Sigmoid colon (tissue), 7 donors: ENCODE measurements around the gene CDCA3. TPM values are rescaled to one million over a fixed set of nuclear protein-coding genes. Genes with fewer than 3 reads are reported as not detected.
"Not testable (repeated sequence)": the region's sequence is repeated elsewhere in the genome, so short reads cannot be mapped to it uniquely, and the experiment has no call there.

Experiments
- DNase-seq: peaks from one replicate; pipeline ENCODE4 v3.0.0-alpha.2; 2019
- H3K27ac ChIP-seq, 4 donors: fragments of 200-600 bp; sonication (generic); one replicate each; pipeline ENCODE4 v1.5.1; 2016 to 2019; ENCODE audit warnings: mild to moderate bottlenecking in 1 of 4
- H3K27me3 ChIP-seq, 3 donors: fragments of 200-600 bp; sonication (generic); one replicate each; pipeline ENCODE4 v1.5.1; 2019; ENCODE audit warnings: mild to moderate bottlenecking in 1 of 3
- H3K36me3 ChIP-seq, 4 donors: fragments of 200-600 bp; sonication (generic); one replicate each; pipeline ENCODE4 v1.5.1; 2016 to 2019
- H3K4me1 ChIP-seq, 4 donors: fragments of 200-600 bp; sonication (generic); one replicate each; pipeline ENCODE4 v1.5.1; 2017 to 2019
- H3K4me3 ChIP-seq, 4 donors: fragments of 200-600 bp; sonication (generic); one replicate each; pipeline ENCODE4 v1.5.1; 2017 to 2019; ENCODE audit warnings: mild to moderate bottlenecking in 2 of 4, moderate library complexity in 1 of 4
- H3K9me3 ChIP-seq, 4 donors: fragments of 200-600 bp in 3 of 4; sonication (generic) in 3 of 4; one replicate each; pipeline versions ENCODE4 v1.5.1 to v1.6.1; 2013 to 2019
- CTCF ChIP-seq, 4 experiments: fragments of 450-650 bp in 3 of 4; fragments of 200-600 bp in 1 of 4; IDR thresholded peaks; one replicate each; pipeline ENCODE4 v1.5.1; 2016 to 2019; ENCODE audit warnings: antibody characterized with exemption in 4 of 4, mild to moderate bottlenecking in 3 of 4, moderate library complexity in 2 of 4
- EP300 ChIP-seq, 4 donors: sonication (generic); formaldehyde crosslinking; IDR thresholded peaks; one replicate each; pipeline ENCODE4 v1.6.1; 2017; ENCODE audit warnings: antibody characterized with exemption in 4 of 4
- POLR2A ChIP-seq, 2 donors: fragments of 450-650 bp; IDR thresholded peaks; one replicate each; pipeline ENCODE4 v1.6.1; 2016; ENCODE audit warnings: antibody characterized with exemption in 2 of 2, mild to moderate bottlenecking in 2 of 2, moderate library complexity in 2 of 2
- POLR2AphosphoS5 ChIP-seq, 4 donors: sonication (generic); formaldehyde crosslinking; IDR thresholded peaks; one replicate each; pipeline ENCODE4 v1.6.1; 2017; ENCODE audit warnings: antibody characterized with exemption in 4 of 4
- WGBS, 2 donors: extraction: QIAGEN DNeasy Blood & Tissue Kit; methylation state at CpG; one replicate each; pipeline ENCODE4 v1.1.7; 2013; 5-methylcytosine and 5-hydroxymethylcytosine counted together
- intact Hi-C: fragments of 100-400 bp; cut with DNase I; formaldehyde crosslinking; loops from one replicate; pipeline ENCODE4 v1.15.1; 2023
- polyA plus RNA-seq, 3 donors: library from polyadenylated mRNA; stranded (reverse); fragments of 200-250 nt; gene quantifications; one replicate each; pipeline ENCODE4 v1.2.3, GENCODE V29; 2013
- total RNA-seq, 4 donors: library from RNA; depleted of rRNA; stranded (reverse); fragments of >200 nt; gene quantifications; one replicate each; pipeline ENCODE4 v1.1.0, GENCODE V29; 2016
- donor health status: healthy with polysubstance abuse.
- donor health status: Bipolar disorder and iron deficiency.
- donor health status: healthy.

Gene CDCA3
- total and polyA plus RNA-seq, 7 donors: 0.33 to 31.2 (median 2.8) TPM

- no peak for DNase-seq
- Histone ChIP-seq H3K27ac (no peak overlapping the region), H3K27me3 (no peaks in the 10 kb centered on the region), H3K4me1 (peaks cover 0 to 13% (median 6%) of the 10 kb centered on the region in 4 donors), H3K9me3 (no peaks in the 10 kb centered on the region), H3K36me3 (peaks cover 0 to 16% (median 2%) of the 10 kb centered on the region in 4 donors), H3K4me3 (no peak overlapping the region)
- intact Hi-C loops: no loop called here
- TF ChIP-seq POLR2AphosphoS5 (IDR thresholded peaks at IDR 0.05) (no peak), POLR2A (IDR thresholded peaks at IDR 0.05) (no peak), EP300 (IDR thresholded peaks at IDR 0.05) (no peak), CTCF (IDR thresholded peaks at IDR 0.05) (no peak)
- WGBS, 2 donors: 89 to 92% methylated on average over 2 of the region's 2 CpGs
Measured at GRCh38 chr12:6888360-6888759, 37.3 kb upstream of the CDCA3 start.

- Histone ChIP-seq H3K36me3 (peaks cover 0 to 16% (median 2%) of the 10 kb centered on the region in 4 donors), H3K9me3 (no peaks in the 10 kb centered on the region), H3K4me1 (peaks cover 0 to 13% (median 6%) of the 10 kb centered on the region in 4 donors), H3K27ac (no peak overlapping the region), H3K27me3 (no peaks in the 10 kb centered on the region), H3K4me3 (no peak overlapping the region)
- DNase-seq: peak; percentile 38
- intact Hi-C loops: no loop called here
- 37 to 70% methylated on average over 8 of the region's 8 CpGs for WGBS, 2 donors
- no peak for TF ChIP-seq CTCF (IDR thresholded peaks at IDR 0.05)
- no peak for TF ChIP-seq EP300 (IDR thresholded peaks at IDR 0.05)
- no peak for TF ChIP-seq POLR2AphosphoS5 (IDR thresholded peaks at IDR 0.05)
- no peak for TF ChIP-seq POLR2A (IDR thresholded peaks at IDR 0.05)
Measured at GRCh38 chr12:6887460-6887859, 36.4 kb upstream of the CDCA3 start.

GRCh38 chr12:6886206-6886999 lies 35.3 kb upstream of the CDCA3 start:
- H3K27me3 ChIP-seq, H3K4me1 ChIP-seq, H3K4me3 ChIP-seq, H3K9me3 ChIP-seq, DNase-seq, H3K27ac ChIP-seq, intact Hi-C loops: not testable (repeated sequence)
- peaks cover 0 to 16% (median 2%) of the 10 kb centered on the region in 4 donors for H3K36me3 ChIP-seq
- 42 to 71% methylated on average over 12 of the region's 15 CpGs for WGBS, 2 donors

GRCh38 chr12:6884539-6884938 lies 33.5 kb upstream of the CDCA3 start:
- H3K27me3 ChIP-seq: no peaks in the 10 kb centered on the region
- TF ChIP-seq EP300 (IDR thresholded peaks at IDR 0.05) (no peak), POLR2A (IDR thresholded peaks at IDR 0.05) (no peak), POLR2AphosphoS5 (IDR thresholded peaks at IDR 0.05) (no peak), CTCF (IDR thresholded peaks at IDR 0.05) (no peak)
- H3K9me3 ChIP-seq: no peaks in the 10 kb centered on the region
- DNase-seq: no peak
- intact Hi-C loops: no loop called here
- 86 to 88% methylated on average over 22 of the region's 22 CpGs for WGBS, 2 donors
- no peak overlapping the region for H3K27ac ChIP-seq
- no peaks in the 10 kb centered on the region for H3K4me1 ChIP-seq
- no peak overlapping the region for H3K4me3 ChIP-seq
- peaks cover 0 to 16% (median 2%) of the 10 kb centered on the region in 4 donors for H3K36me3 ChIP-seq

GRCh38 chr12:6883683-6884082 lies 32.6 kb upstream of the CDCA3 start:
- TF ChIP-seq CTCF (IDR thresholded peaks at IDR 0.05) (no peak), POLR2AphosphoS5 (IDR thresholded peaks at IDR 0.05) (no peak), EP300 (IDR thresholded peaks at IDR 0.05) (no peak), POLR2A (IDR thresholded peaks at IDR 0.05) (no peak)
- WGBS, 2 donors: 89 to 95% methylated on average over 11 of the region's 11 CpGs
- DNase-seq: no peak
- Histone ChIP-seq H3K27me3 (no peaks in the 10 kb centered on the region), H3K4me1 (no peaks in the 10 kb centered on the region), H3K27ac (no peak overlapping the region), H3K36me3 (peaks cover 0 to 16% (median 2%) of the 10 kb centered on the region in 4 donors), H3K9me3 (no peaks in the 10 kb centered on the region), H3K4me3 (no peak overlapping the region)
- intact Hi-C loops: no loop called here
